Stimulated activated effector memory CD8-positive, alpha-beta T cell treated with anti-CD3 and anti-CD28 coated beads, Interleukin-12 subunit alpha, Interleukin-12 subunit beta, amount 100 ng/mL, for 72 hours (primary cell): ENCODE results near the gene PGAP3.
"Not testable (repeated sequence)": the region's sequence is repeated elsewhere in the genome, so short reads cannot be mapped to it uniquely, and the experiment has no call there.

Experiments
- ATAC-seq: fragments of 150-1000 bp; cut with Tn5 transposase; 2 replicates; pipeline ENCODE4 v1.10.0; 2021
- DNase-seq, 2 donors: peaks; one replicate each; pipeline ENCODE4 v3.0.0; 2021 to 2022; ENCODE audit warnings: low spot score in 2 of 2
- H3K27ac Mint-ChIP-seq: one replicate; pipeline ENCODE4 v1.8.0; 2022; ENCODE audit warnings: mild to moderate bottlenecking, mixed read lengths
- H3K36me3 Mint-ChIP-seq: one replicate; pipeline ENCODE4 v1.8.0; 2022; ENCODE audit warnings: mild to moderate bottlenecking, mixed read lengths
- H3K4me1 Mint-ChIP-seq: one replicate; pipeline ENCODE4 v1.8.0; 2022; ENCODE audit warnings: mixed read lengths
- H3K4me3 Mint-ChIP-seq: one replicate; pipeline ENCODE4 v1.8.0; 2022; ENCODE audit warnings: mild to moderate bottlenecking, mixed read lengths
- H3K9me3 Mint-ChIP-seq: one replicate; pipeline ENCODE4 v1.8.0; 2022; ENCODE audit warnings: mixed read lengths

Gene PGAP3, protein sequence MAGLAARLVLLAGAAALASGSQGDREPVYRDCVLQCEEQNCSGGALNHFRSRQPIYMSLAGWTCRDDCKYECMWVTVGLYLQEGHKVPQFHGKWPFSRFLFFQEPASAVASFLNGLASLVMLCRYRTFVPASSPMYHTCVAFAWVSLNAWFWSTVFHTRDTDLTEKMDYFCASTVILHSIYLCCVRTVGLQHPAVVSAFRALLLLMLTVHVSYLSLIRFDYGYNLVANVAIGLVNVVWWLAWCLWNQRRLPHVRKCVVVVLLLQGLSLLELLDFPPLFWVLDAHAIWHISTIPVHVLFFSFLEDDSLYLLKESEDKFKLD

DNA sequence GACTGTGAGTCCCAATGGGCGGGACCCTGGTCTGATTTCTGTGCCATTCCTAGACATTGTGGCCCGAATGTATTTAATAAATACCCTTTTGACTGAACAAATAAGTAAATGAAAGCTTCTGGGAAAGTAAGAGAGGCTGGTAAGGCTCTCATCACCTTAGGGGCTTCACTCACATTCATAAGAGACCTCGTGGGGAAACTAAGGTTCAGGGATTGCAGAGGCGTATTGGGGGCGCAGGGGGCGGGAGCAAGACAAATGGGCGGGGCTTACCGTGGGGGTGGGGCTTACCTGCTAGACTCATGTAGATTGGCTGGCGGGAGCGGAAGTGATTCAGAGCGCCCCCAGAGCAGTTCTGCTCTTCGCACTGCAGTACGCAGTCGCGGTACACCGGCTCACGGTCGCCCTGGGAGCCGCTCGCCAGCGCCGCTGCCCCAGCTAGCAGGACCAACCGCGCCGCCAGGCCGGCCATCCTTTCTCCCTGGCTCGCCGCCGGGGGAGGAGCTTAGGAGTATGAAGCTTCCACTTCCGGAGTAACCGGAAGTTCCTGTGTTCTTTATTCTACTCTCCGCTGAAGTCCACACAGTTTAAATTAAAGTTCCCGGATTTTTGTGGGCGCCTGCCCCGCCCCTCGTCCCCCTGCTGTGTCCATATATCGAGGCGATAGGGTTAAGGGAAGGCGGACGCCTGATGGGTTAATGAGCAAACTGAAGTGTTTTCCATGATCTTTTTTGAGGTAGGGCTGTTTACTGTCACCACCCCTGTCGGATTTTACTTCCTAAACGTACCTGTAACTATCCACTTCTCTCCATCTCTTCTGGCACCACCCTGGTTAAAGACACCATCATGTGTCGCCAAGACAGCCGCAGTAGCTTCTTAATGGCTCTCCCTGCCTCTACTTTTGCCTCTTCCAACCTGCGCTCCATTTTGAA lies at the start of gene PGAP3:
Gene PGAP3 (minus strand): TSS at position 512 of the 929 bp plus-strand sequence. CDS start 43 bp downstream, at position 469.
- Mint-ChIP-seq H3K4me1 (peaks cover 35% of the 10 kb centered on the region), H3K27ac (peak within 1 kb of the TSS; percentile 93), H3K4me3 (peak within 1 kb of the TSS; percentile 85), H3K36me3 (peaks cover 9% of the 10 kb centered on the region), H3K9me3 (peaks cover 2% of the 10 kb centered on the region)
- DNase-seq (peak; percentile 71 to 92), ATAC-seq (peak; percentile 96)

DNA sequence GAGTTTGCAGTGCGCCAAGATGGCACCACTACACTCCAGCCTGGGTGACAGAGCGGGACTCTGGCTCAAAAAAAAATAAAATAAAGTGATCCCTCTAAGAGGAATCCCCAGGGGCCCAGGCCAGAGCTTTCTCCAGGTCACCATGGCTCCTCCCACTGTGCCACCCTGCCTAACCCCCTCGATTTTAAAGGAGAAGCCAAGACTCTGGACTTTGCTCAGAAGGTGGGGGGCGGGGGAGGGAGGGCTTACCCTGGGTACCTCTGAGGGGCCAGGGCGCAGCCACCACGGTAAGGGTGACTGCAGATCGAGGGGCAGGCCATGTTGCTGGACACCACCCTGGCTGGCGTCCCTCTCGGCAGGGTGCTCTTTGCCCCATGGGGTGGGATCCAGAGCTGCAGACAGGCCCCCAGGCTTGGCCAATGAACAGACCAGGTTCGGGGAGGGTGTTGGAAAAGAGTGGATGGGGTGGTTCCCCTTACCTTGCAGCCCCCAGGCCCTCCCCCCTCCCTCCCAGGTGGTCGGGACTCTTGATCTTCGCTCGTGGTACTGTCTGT lies 49.4 kb upstream of the PGAP3 start:
- no peak overlapping the region for H3K27ac Mint-ChIP-seq
- no peaks in the 10 kb centered on the region for H3K9me3 Mint-ChIP-seq
- DNase-seq = no peak
- H3K36me3 Mint-ChIP-seq = no peaks in the 10 kb centered on the region
- ATAC-seq = no peak
- H3K4me3 Mint-ChIP-seq = no peak overlapping the region
- peaks cover 39% of the 10 kb centered on the region for H3K4me1 Mint-ChIP-seq

- Mint-ChIP-seq H3K9me3 (no peaks in the 10 kb centered on the region), H3K4me3 (no peak overlapping the region), H3K27ac (peak overlapping the region; percentile 63), H3K36me3 (no peaks in the 10 kb centered on the region), H3K4me1 (peaks cover 39% of the 10 kb centered on the region)
- ATAC-seq (no peak), DNase-seq (no peak)
These were observed 48.7 kb upstream of the PGAP3 start for GRCh38 chr17:39736319-39737165.

- no peaks in the 10 kb centered on the region for H3K36me3 Mint-ChIP-seq
- no peak overlapping the region for H3K4me3 Mint-ChIP-seq
- ATAC-seq (no peak), DNase-seq (no peak)
- peak overlapping the region; percentile 63 for H3K27ac Mint-ChIP-seq
- peaks cover 33% of the 10 kb centered on the region for H3K4me1 Mint-ChIP-seq
- no peaks in the 10 kb centered on the region for H3K9me3 Mint-ChIP-seq
These were observed 48.0 kb upstream of the PGAP3 start for GRCh38 chr17:39735882-39736281.

- ATAC-seq (no peak), DNase-seq (no peak)
- no peak overlapping the region for H3K27ac Mint-ChIP-seq
- H3K9me3 Mint-ChIP-seq = no peaks in the 10 kb centered on the region
- peaks cover 25% of the 10 kb centered on the region for H3K4me1 Mint-ChIP-seq
- no peak overlapping the region for H3K4me3 Mint-ChIP-seq
- peaks cover 13% of the 10 kb centered on the region for H3K36me3 Mint-ChIP-seq
These were observed 44.7 kb upstream of the PGAP3 start for GRCh38 chr17:39732586-39732985.

- Mint-ChIP-seq H3K36me3 (peaks cover 31% of the 10 kb centered on the region), H3K9me3 (no peaks in the 10 kb centered on the region), H3K4me3 (peak within 1 kb of the TSS; percentile 87), H3K4me1 (peaks cover 26% of the 10 kb centered on the region), H3K27ac (peak within 1 kb of the TSS; percentile 88)
- DNase-seq (peak; percentile 99), ATAC-seq (peak; percentile 93)
These were observed 42.5 kb upstream of the PGAP3 start, which contains the start of gene MIEN1 for GRCh38 chr17:39730095-39730921. Gene MIEN1 (minus strand): TSS chr17:39730532. CDS start chr17:39730495, 37 bp downstream.

DNA sequence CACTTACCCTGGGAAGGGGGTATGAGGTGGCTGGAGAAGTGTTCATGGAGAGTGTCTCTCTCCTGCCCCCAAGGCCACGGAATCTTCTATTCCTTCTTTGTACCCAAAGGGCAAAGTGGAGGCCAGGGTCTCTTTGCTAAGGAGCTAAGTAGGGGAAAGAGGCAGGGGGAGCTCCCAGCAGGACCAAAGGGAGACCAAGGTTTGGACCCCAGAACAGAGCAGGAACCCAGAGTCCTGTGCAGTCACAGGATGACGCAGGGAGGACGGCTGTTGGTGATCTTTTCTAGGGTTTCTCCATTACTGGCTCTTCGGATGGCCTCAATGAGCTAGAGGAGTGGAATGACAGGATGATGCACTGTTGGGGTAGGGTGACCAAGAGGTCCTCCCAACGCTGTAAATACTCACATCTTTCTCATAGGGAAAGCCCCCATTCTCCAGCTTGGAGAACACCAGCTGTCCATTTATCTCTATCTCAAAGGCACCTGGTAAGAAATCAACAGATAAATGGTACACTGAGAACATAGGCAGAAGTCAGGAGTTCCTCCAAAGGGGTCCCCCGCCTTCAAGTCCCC lies 41.5 kb upstream of the PGAP3 start:
- H3K9me3 Mint-ChIP-seq = no peaks in the 10 kb centered on the region
- peaks cover 32% of the 10 kb centered on the region for H3K36me3 Mint-ChIP-seq
- DNase-seq = no peak
- peak overlapping the region; percentile 88 for H3K27ac Mint-ChIP-seq
- H3K4me1 Mint-ChIP-seq = peaks cover 26% of the 10 kb centered on the region
- peak overlapping the region; percentile 87 for H3K4me3 Mint-ChIP-seq
- no peak for ATAC-seq

GRCh38 chr17:39727556-39727955 lies 39.7 kb upstream of the PGAP3 start:
- no peaks in the 10 kb centered on the region for H3K9me3 Mint-ChIP-seq
- no peak for ATAC-seq
- no peak overlapping the region for H3K27ac Mint-ChIP-seq
- H3K4me3 Mint-ChIP-seq = no peak overlapping the region
- DNase-seq = no peak
- H3K4me1 Mint-ChIP-seq = peaks cover 26% of the 10 kb centered on the region
- H3K36me3 Mint-ChIP-seq = peaks cover 32% of the 10 kb centered on the region

DNA sequence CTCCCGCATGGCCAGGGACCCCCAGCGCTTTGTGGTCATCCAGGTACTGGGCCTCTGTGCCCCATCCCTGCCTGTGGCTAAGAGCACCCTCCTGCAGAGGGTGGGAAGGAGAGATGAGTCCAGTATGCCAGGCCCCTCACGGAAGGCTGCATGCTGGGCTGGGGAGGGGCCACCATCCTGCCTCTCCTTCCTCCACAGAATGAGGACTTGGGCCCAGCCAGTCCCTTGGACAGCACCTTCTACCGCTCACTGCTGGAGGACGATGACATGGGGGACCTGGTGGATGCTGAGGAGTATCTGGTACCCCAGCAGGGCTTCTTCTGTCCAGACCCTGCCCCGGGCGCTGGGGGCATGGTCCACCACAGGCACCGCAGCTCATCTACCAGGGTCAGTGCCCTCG lies 38.8 kb upstream of the PGAP3 start:
- H3K27ac Mint-ChIP-seq = peak overlapping the region; percentile 2
- H3K36me3 Mint-ChIP-seq = peaks cover 32% of the 10 kb centered on the region
- ATAC-seq (no peak), DNase-seq (no peak)
- H3K4me3 Mint-ChIP-seq = no peak overlapping the region
- peaks cover 26% of the 10 kb centered on the region for H3K4me1 Mint-ChIP-seq
- H3K9me3 Mint-ChIP-seq = no peaks in the 10 kb centered on the region

GRCh38 chr17:39725923-39726322 lies 38.1 kb upstream of the PGAP3 start:
- ATAC-seq, DNase-seq, H3K9me3 Mint-ChIP-seq, H3K4me3 Mint-ChIP-seq: not testable (repeated sequence)
- H3K27ac Mint-ChIP-seq = peak overlapping the region; percentile 2
- peaks cover 32% of the 10 kb centered on the region for H3K36me3 Mint-ChIP-seq
- peaks cover 26% of the 10 kb centered on the region for H3K4me1 Mint-ChIP-seq

DNA sequence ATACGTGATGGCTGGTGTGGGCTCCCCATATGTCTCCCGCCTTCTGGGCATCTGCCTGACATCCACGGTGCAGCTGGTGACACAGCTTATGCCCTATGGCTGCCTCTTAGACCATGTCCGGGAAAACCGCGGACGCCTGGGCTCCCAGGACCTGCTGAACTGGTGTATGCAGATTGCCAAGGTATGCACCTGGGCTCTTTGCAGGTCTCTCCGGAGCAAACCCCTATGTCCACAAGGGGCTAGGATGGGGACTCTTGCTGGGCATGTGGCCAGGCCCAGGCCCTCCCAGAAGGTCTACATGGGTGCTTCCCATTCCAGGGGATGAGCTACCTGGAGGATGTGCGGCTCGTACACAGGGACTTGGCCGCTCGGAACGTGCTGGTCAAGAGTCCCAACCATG lies 36.9 kb upstream of the PGAP3 start:
- H3K4me1 Mint-ChIP-seq = peaks cover 22% of the 10 kb centered on the region
- no peak overlapping the region for H3K4me3 Mint-ChIP-seq
- no peaks in the 10 kb centered on the region for H3K9me3 Mint-ChIP-seq
- H3K27ac Mint-ChIP-seq = no peak overlapping the region
- DNase-seq (no peak), ATAC-seq (no peak)
- H3K36me3 Mint-ChIP-seq = peaks cover 32% of the 10 kb centered on the region

GRCh38 chr17:39722965-39723848 lies 35.4 kb upstream of the PGAP3 start:
- H3K36me3 Mint-ChIP-seq = peaks cover 25% of the 10 kb centered on the region
- no peak overlapping the region for H3K4me3 Mint-ChIP-seq
- H3K4me1 Mint-ChIP-seq = peaks cover 7% of the 10 kb centered on the region
- ATAC-seq (peak; percentile 58), DNase-seq (no peak)
- H3K9me3 Mint-ChIP-seq = no peaks in the 10 kb centered on the region
- H3K27ac Mint-ChIP-seq = no peak overlapping the region

DNA sequence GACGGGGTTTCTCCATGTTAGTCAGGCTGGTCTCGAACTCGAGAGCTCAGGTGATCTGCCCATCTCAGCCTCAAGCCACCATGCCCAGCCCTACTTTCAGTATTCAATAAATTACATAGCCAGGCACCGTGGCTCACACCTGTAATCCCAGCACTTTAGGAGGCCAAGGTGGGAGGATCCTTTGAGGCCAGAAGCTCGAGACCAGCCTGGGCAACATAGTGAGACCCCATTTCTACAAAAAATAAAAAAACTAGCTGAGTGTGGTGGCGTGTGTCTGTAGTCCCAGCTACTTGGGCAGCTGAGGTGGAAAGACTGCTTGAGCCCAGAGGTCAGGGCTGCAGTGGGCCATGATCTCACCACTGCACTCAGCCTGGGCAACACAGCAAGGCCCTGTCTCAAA lies 34.2 kb upstream of the PGAP3 start:
- DNase-seq = no peak
- ATAC-seq = no peak
- Mint-ChIP-seq H3K4me1 (peaks cover 4% of the 10 kb centered on the region), H3K27ac (no peak overlapping the region), H3K9me3 (no peaks in the 10 kb centered on the region), H3K4me3 (no peak overlapping the region), H3K36me3 (peaks cover 16% of the 10 kb centered on the region)
